ENCODE data around the gene ARMC2.

ARMC2 gene

DNA sequence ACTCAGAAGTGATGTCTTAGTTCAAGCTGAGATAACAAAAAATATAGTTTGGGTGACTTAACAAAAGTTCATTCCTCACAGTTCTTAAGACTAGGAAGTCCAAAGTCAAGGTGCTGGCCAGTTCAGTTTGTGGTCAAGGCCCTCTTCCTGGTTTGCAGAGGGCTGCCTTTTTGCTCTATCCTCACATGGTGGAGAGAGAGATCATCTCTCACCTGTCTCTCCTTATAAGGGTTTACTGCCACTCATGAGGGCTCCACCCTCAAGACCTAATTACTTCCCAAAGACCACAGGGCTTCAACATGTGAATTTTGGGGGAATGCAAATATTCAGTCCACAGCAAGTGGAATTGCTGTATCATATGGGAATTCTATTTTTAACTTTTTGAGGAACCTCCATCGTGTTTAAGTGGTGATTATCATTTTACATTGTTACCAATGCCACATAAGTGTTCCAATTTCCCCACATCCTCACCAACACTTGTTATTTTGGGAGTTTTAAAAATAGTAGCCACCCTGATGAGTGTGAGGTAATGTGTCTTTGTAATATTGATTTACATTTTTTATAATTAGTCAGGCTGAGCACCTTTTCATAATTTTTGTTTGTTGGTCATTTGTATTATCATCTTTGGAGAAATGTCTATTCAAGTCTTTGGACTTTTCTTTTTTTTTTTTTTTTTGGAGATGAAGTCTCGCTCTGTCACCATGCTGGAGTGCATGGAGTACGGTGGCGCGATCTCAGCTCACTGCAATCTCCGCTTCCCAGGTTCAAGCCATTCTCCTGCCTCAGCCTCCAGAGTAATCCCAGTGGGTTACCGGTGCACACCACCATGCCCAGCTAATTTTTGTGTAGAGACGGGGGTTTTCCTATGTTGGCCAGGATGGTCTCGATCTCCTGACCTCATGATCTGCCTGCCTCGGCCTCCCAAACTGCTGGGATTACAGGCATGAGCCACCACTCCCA, 134.2 kb downstream of the ARMC2 start:
- no peak for TF ChIP-seq JUND (IDR thresholded peaks at IDR 0.05; ENCODE audit: low read depth)
- DNase-seq (ENCODE audit: low read depth in 1 of 2, low spot score in 1 of 2), result no peak
- in situ Hi-C loops (cut with HindIII; ENCODE audit: low pct_unique_long_range_greater_than_20kb, low sequenced_read_pairs), result no loop called here

DNA sequence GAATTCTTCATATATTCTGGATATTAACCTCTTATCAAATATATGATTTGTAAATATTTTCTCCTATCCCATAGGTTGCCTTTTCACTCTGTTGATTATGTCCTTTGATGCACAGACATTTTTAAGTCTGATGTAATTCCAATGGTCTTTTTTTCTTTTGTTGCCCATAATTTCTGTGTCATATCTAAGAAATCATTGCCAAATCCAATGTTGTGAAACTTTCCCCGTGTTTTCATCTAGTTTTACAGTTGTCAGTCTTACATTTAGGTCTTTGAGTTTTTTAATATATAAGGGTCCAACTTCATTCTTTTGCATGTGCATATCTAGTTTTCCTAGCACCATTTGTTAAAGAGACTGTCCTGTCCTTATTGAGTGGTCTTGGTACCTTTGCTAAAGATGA, 134.9 kb downstream of the ARMC2 start:
- in situ Hi-C loops (cut with HindIII; ENCODE audit: low pct_unique_long_range_greater_than_20kb, low sequenced_read_pairs), result no loop called here
- no peak for DNase-seq (ENCODE audit: low read depth in 1 of 2, low spot score in 1 of 2)
- no peak for TF ChIP-seq JUND (IDR thresholded peaks at IDR 0.05; ENCODE audit: low read depth)

DNA sequence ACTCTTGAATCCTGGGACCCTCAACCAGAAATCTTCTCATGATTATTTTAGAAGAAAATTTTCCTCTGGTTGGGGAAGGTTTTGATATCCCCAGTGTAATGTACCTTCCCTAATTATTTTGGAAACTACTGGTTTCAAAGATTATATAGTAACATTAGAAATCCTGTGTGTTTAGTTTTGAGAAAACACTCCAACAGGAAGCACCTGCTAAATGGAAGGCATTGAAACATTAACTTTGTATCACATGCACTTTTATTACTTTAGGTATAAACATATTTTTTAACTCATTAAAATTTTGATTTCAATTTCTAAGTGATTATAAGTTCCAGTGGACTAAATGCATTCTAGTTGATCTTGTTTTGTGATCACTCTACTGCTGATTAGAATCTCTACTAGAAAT, 137.1 kb downstream of the ARMC2 start:
- DNase-seq (ENCODE audit: low read depth in 1 of 2, low spot score in 1 of 2), result no peak
- no peak for TF ChIP-seq JUND (IDR thresholded peaks at IDR 0.05; ENCODE audit: low read depth)
- in situ Hi-C loops (cut with HindIII; ENCODE audit: low pct_unique_long_range_greater_than_20kb, low sequenced_read_pairs), result no loop called here

DNA sequence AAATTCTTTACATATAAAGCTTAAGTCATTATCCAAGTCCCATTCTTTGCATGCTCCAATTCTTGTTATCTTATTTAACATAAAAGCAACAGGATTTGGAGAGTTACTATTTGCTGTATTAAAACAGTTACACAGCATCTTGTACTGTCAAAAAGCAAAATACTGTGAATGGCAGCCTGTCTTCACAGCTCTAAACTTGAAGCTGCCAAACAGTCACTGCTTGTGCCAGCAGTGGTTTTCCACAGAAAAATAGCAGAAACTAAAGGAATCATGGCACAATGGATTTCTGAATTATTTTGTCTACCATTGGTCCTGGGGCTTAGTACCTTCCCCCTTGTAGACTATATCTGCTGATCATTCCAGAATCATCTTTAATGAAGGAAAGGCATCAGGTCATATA, 138.9 kb downstream of the ARMC2 start:
- in situ Hi-C loops (cut with HindIII; ENCODE audit: low pct_unique_long_range_greater_than_20kb, low sequenced_read_pairs), result no loop called here
- no peak for TF ChIP-seq JUND (IDR thresholded peaks at IDR 0.05; ENCODE audit: low read depth)

DNA sequence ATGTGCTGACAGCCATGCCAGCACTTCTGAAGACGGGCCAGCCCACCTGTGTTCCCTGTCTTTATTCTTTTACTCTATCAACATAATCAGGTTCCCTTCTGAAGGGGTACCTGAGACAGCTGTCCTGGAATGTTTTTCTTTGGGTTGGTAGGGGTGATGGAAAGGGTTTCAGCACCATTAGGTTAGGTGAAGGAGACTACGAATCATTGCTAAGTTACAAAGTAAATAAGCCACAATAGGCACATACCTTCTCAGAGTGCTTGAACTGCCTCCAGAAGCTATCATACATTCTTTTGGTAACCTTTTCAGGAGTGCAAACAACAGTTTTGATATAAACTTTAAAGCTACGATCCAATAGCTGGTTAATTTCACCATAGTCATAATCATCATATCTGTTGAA, 140.1 kb downstream of the ARMC2 start:
- in situ Hi-C loops (cut with HindIII; ENCODE audit: low pct_unique_long_range_greater_than_20kb, low sequenced_read_pairs), result no loop called here
- TF ChIP-seq JUND (IDR thresholded peaks at IDR 0.05; ENCODE audit: low read depth), result no peak
- no peak for DNase-seq (ENCODE audit: low read depth in 1 of 2, low spot score in 1 of 2)

More for the DNA sequence above, 138.9 kb downstream of the ARMC2 start:
- DNase-seq (ENCODE audit: low read depth in 1 of 2, low spot score in 1 of 2), result no peak

DNA sequence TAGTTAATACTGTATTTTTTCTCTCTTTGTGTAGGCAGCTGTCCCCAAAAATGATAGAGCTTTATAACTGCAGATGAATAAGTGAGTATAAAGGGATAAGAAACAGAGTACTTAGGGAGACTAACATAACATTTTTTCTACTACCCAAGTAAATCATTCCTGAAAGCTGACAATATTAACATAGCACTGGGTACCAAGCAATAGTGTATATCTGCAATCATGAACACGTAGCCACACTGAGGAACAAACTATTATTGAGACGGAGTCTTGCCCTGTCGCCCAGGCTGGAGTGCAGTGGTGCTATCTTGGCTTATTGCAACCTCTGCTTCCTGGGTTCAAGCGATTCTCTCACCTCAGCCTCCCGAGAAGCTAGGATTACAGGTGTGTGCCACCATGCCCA, 140.5 kb downstream of the ARMC2 start:
- TF ChIP-seq JUND (IDR thresholded peaks at IDR 0.05; ENCODE audit: low read depth), result no peak
- in situ Hi-C loops (cut with HindIII; ENCODE audit: low pct_unique_long_range_greater_than_20kb, low sequenced_read_pairs), result no loop called here
- DNase-seq (ENCODE audit: low read depth in 1 of 2, low spot score in 1 of 2), result no peak

DNA sequence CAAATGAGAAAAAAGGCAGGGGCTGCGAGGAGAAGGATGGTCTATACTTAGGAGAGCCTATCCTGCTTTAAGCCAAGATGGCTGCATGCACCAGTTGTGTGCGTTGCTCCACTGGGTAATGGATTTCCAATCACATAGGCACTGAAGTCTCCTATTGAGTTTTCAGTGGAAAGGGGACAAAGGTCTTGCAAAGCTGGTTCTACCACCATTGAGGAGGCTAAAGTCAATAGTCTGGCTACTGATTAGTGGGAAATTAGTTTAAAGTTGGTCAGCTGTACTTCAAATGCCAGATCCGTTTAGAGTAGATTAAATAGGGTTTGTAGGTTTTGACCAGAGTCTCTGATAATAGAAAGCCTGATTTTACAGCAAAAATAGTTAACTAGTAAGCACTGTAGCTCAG, 141.5 kb downstream of the ARMC2 start:
- in situ Hi-C loops (cut with HindIII; ENCODE audit: low pct_unique_long_range_greater_than_20kb, low sequenced_read_pairs), result no loop called here
- no peak for TF ChIP-seq JUND (IDR thresholded peaks at IDR 0.05; ENCODE audit: low read depth)
- no peak for DNase-seq (ENCODE audit: low read depth in 1 of 2, low spot score in 1 of 2)

DNA sequence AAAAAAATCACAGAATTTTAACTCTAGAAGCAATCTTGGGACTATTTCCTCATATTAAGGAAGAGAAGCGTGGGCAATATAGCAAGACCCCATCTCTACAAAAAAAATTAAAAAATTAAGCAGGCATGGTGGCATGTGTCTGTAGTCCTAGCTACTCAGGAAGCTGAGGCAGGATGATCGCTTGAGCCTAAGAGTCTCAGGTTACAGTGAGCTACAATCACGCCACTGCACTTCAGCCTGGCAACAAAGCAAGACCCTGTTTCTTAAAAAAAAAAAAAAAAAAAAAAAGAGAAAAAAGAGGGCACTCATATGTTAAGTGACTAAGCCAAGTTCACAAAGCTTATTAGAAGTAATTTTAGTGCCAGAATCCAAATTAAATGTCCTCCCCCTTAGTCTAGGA, 145.7 kb downstream of the ARMC2 start:
- in situ Hi-C loops (cut with HindIII; ENCODE audit: low pct_unique_long_range_greater_than_20kb, low sequenced_read_pairs), result no loop called here
- TF ChIP-seq JUND (IDR thresholded peaks at IDR 0.05; ENCODE audit: low read depth), result no peak
- DNase-seq (ENCODE audit: low read depth in 1 of 2, low spot score in 1 of 2), result no peak

DNA sequence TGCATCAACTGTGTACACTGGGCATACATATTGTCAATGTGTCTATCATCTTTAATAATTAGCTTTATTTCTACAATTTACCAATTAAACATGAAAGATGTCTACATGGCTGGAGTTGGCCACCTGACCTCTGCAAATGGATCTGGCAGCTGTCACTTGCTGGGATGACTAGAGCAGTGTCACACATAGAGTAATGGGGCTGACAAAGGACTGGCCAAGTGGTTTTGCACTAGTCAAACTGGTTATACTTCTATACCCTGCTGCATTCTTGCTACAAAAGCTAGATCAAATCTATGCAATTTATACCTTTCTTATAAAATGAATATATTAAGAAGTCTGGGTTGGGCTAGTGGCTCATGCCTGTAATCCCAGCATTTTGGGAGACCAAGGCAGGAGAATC, 147.1 kb downstream of the ARMC2 start:
- in situ Hi-C loops (cut with HindIII; ENCODE audit: low pct_unique_long_range_greater_than_20kb, low sequenced_read_pairs), result no loop called here
- peak; percentile 16 to 80 for DNase-seq (ENCODE audit: low read depth in 1 of 2, low spot score in 1 of 2)
- no peak for TF ChIP-seq JUND (IDR thresholded peaks at IDR 0.05; ENCODE audit: low read depth)

DNA sequence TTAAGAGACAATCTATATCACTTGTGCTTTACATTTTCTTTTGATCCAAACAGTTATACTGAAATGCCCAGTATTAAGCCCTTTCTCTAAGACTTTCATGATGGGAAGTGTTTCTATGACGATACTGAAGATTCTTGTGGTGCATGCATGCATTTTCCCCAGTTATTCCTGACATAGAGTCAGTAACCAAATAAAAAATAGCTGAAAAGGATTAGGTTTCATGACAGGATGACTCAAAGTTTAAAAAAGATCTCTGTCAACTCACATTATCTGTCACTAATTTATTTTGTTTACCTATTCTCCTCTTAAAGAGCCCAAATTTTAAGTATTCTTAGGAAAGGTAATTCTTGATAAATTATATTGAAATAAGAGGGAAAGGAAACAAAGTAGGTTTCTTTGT, 148.0 kb downstream of the ARMC2 start:
- no peak for DNase-seq (ENCODE audit: low read depth in 1 of 2, low spot score in 1 of 2)
- in situ Hi-C loops (cut with HindIII; ENCODE audit: low pct_unique_long_range_greater_than_20kb, low sequenced_read_pairs), result no loop called here
- TF ChIP-seq JUND (IDR thresholded peaks at IDR 0.05; ENCODE audit: low read depth), result no peak

DNA sequence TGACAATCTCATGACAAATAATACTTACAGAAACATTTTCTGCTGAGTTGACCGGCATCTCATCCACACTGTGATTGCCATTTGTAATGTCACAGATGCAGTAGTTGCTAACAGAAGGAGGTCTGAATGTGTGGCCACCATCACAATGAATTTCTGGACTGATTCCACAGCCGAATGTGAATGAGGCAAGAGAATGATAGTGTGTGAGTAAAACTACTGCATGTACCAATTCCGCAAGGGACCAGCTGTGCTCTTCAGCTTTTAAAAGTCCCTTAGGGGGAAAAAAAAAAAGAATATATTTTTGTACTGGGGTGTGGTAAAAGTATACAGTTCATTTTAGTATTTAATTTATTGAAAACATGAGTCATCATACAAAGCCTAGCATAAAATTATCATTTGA, 150.3 kb downstream of the ARMC2 start:
- no peak for TF ChIP-seq JUND (IDR thresholded peaks at IDR 0.05; ENCODE audit: low read depth)
- DNase-seq (ENCODE audit: low read depth in 1 of 2, low spot score in 1 of 2), result no peak
- in situ Hi-C loops (cut with HindIII; ENCODE audit: low pct_unique_long_range_greater_than_20kb, low sequenced_read_pairs), result no loop called here

DNA sequence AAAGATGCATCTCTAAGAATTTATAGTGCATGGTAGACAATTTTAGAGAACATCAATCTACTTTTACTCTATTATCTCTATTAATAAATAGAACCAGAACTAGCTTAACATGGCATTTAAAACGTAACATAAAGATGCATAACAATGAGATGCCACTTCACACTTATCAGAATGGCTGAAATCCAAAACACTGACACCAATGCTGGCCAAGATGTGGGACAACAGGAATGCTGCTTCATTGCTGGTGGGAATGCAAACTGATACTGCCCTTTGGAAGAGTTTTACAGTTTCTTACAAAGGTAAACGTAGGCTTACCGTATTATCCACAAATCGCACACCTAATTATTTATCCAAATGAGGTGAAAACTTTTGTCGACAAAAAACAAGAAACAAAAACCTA, 151.2 kb downstream of the ARMC2 start:
- no peak for DNase-seq (ENCODE audit: low read depth in 1 of 2, low spot score in 1 of 2)
- in situ Hi-C loops (cut with HindIII; ENCODE audit: low pct_unique_long_range_greater_than_20kb, low sequenced_read_pairs), result no loop called here
- no peak for TF ChIP-seq JUND (IDR thresholded peaks at IDR 0.05; ENCODE audit: low read depth)

DNA sequence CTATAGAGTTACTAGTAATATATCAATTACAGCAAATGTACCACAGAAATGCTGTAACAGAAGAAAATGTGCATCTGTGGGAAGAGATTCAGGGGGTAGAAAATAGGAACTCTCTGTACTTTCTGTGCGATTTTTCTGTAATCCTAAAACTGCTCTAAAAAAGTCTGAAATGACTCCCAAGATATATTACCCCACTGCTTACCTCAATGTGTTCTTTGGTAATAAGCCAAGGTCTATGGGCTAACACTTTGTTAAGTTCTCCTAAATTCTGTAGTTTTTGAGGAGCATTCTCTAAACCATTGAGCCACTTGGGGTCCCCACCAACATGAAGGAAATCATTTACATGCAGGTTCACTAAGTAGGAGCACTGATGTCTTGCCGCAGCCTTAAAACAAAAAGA, 152.1 kb downstream of the ARMC2 start:
- in situ Hi-C loops (cut with HindIII; ENCODE audit: low pct_unique_long_range_greater_than_20kb, low sequenced_read_pairs), result no loop called here
- TF ChIP-seq JUND (IDR thresholded peaks at IDR 0.05; ENCODE audit: low read depth), result no peak
- no peak for DNase-seq (ENCODE audit: low read depth in 1 of 2, low spot score in 1 of 2)

Data from T47D (cell line).